Measurements from ENCODE around the gene NOLC1. TPM values are rescaled to one million over a fixed set of nuclear protein-coding genes. Genes with fewer than 3 reads are reported as not detected.

Gene NOLC1
- polyA plus RNA-seq, 2 donors = 25.4 to 46.5 TPM

DNA sequence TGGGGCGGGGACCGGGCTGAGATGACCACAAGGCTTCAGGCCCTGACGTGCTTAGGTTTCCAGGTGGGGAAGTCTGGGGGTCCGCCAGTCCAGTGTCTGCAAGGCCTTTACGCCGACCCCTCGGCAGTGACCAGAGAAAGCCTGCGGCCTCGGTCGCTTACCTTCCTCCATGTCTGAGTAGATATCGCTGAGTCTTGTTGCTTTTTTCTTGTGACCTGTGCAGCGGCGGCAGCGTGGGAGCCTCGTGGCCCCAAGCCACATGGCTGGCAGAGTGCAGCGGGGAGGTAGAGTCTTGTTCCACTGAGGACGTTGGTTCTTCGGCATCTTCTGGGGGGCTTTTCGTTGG is 329 bp downstream of the NOLC1 start:
- Histone ChIP-seq H3K36me3 (ENCODE audit: control insufficient read depth in 2 of 2, insufficient read depth in 2 of 2, low read length in 1 of 2) (peaks cover 11 to 17% of the 10 kb centered on the region in 2 donors), H3K9me3 (ENCODE audit: control insufficient read depth in 2 of 2, insufficient read depth in 1 of 2, low read depth in 1 of 2, low read length in 1 of 2) (no peaks in the 10 kb centered on the region), H3K27ac (ENCODE audit: low read depth in 2 of 2, low read length in 1 of 2) (peak overlapping the region; percentile 96 to 98), H3K27me3 (ENCODE audit: control insufficient read depth in 1 of 2, insufficient read depth in 2 of 2, low read length in 2 of 2) (no peaks in the 10 kb centered on the region), H3K4me1 (ENCODE audit: control insufficient read depth in 2 of 2, insufficient read depth in 2 of 2, low read length in 1 of 2) (no peaks in the 10 kb centered on the region), H3K4me3 (ENCODE audit: low read depth in 1 of 2, low read length in 2 of 2) (peak overlapping the region; percentile 83 to 95)
- 0 to 1% methylated on average over 19 of the region's 19 CpGs for WGBS, 2 donors

DNA sequence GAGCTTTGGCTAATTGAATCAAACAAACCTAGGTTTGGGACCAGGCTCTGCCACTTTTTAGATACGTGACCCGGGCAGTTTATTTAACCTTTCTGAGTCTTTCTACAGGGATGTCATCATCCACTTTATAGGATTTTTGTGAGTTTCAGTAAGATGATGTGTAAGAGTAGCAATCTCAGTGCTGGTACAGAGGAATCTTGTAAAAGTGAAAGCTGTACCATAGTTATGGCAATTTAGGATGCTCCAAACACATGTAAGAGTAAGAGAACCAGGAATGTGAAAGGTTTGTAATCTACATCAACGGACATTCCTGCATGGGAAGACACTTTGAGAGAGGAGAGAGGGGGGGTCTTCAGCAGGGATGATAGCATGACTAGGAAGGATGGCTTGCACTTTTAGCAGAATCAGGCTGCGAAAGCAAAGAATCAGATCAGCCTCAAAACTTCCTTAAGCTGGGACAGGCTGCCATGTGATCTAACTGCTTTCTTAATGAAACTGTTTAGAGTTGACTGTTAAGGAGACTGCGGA is 968 bp downstream of the NOLC1 start:
- H3K27ac ChIP-seq (ENCODE audit: low read depth in 2 of 2, low read length in 1 of 2) = peak overlapping the region in 1 of 2 donors; percentile 96
- H3K4me3 ChIP-seq (ENCODE audit: low read depth in 1 of 2, low read length in 2 of 2) = peak overlapping the region; percentile 83 to 95
- H3K4me1 ChIP-seq (ENCODE audit: control insufficient read depth in 2 of 2, insufficient read depth in 2 of 2, low read length in 1 of 2) = no peaks in the 10 kb centered on the region
- WGBS, 2 donors = 30 to 32% methylated on average over 5 of the region's 5 CpGs
- peaks cover 11 to 23% of the 10 kb centered on the region in 2 donors for H3K36me3 ChIP-seq (ENCODE audit: control insufficient read depth in 2 of 2, insufficient read depth in 2 of 2, low read length in 1 of 2)
- H3K9me3 ChIP-seq (ENCODE audit: control insufficient read depth in 2 of 2, insufficient read depth in 1 of 2, low read depth in 1 of 2, low read length in 1 of 2) = no peaks in the 10 kb centered on the region
- no peaks in the 10 kb centered on the region for H3K27me3 ChIP-seq (ENCODE audit: control insufficient read depth in 1 of 2, insufficient read depth in 2 of 2, low read length in 2 of 2)

DNA sequence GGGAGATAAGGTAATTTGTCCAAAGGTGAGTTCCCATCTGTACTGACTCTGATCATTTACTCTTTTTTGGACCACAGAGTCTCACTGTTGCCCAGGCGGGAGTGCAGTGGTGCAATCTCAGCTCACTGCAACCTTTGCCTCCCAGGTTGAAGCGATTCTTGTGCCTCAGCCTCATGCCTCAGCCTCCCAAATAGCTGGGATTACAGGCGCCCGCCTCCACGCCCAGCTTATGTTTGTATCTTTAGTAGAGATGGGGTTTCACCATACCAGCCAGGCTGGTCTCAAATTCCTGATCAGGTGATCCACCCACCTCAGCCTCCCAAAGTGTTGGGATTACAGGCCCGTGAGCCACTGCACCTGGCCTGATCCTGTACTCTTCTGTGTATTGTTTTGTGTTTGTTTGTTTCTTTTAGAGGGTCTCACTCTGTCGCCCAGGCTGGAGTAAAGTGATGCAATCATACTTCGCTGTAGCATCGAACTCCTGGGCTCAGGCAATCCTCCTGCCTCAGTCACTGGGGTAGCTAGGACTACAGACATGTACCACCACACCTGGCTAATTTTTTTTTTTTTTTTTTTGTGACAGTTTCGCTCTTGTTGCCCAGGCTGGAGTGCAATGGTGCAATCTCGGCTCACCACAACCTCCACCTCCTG is 2.4 kb downstream of the NOLC1 start:
- no peak overlapping the region for H3K4me3 ChIP-seq (ENCODE audit: low read depth in 1 of 2, low read length in 2 of 2)
- no peaks in the 10 kb centered on the region for H3K9me3 ChIP-seq (ENCODE audit: control insufficient read depth in 2 of 2, insufficient read depth in 1 of 2, low read depth in 1 of 2, low read length in 1 of 2)
- peaks cover 9 to 18% of the 10 kb centered on the region in 2 donors for H3K36me3 ChIP-seq (ENCODE audit: control insufficient read depth in 2 of 2, insufficient read depth in 2 of 2, low read length in 1 of 2)
- H3K27ac ChIP-seq (ENCODE audit: low read depth in 2 of 2, low read length in 1 of 2) = no peak overlapping the region
- no peaks in the 10 kb centered on the region for H3K27me3 ChIP-seq (ENCODE audit: control insufficient read depth in 1 of 2, insufficient read depth in 2 of 2, low read length in 2 of 2)
- 90 to 93% methylated on average over 11 of the region's 11 CpGs for WGBS, 2 donors
- no peaks in the 10 kb centered on the region for H3K4me1 ChIP-seq (ENCODE audit: control insufficient read depth in 2 of 2, insufficient read depth in 2 of 2, low read length in 1 of 2)

DNA sequence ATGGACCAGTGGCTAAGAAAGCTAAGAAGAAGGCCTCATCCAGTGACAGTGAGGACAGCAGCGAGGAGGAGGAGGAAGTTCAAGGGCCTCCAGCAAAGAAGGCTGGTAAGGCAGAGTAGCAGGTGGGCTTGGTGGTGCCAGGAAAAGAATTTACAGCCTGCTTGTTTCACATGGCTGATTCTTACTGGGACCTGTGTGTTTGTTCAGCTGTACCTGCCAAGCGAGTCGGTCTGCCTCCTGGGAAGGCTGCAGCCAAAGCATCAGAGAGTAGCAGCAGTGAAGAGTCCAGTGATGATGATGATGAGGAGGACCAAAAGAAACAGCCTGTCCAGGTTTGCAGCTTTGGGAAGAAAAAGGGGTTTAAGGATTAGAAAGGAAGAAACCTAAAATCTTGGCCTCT is 5.0 kb downstream of the NOLC1 start:
- H3K27me3 ChIP-seq (ENCODE audit: control insufficient read depth in 1 of 2, insufficient read depth in 2 of 2, low read length in 2 of 2) = no peaks in the 10 kb centered on the region
- H3K27ac ChIP-seq (ENCODE audit: low read depth in 2 of 2, low read length in 1 of 2) = no peak overlapping the region
- no peaks in the 10 kb centered on the region for H3K9me3 ChIP-seq (ENCODE audit: control insufficient read depth in 2 of 2, insufficient read depth in 1 of 2, low read depth in 1 of 2, low read length in 1 of 2)
- no peaks in the 10 kb centered on the region for H3K4me1 ChIP-seq (ENCODE audit: control insufficient read depth in 2 of 2, insufficient read depth in 2 of 2, low read length in 1 of 2)
- peaks cover 32 to 38% of the 10 kb centered on the region in 2 donors for H3K36me3 ChIP-seq (ENCODE audit: control insufficient read depth in 2 of 2, insufficient read depth in 2 of 2, low read length in 1 of 2)
- 72 to 82% methylated on average over 3 of the region's 3 CpGs for WGBS, 2 donors
- no peak overlapping the region for H3K4me3 ChIP-seq (ENCODE audit: low read depth in 1 of 2, low read length in 2 of 2)

DNA sequence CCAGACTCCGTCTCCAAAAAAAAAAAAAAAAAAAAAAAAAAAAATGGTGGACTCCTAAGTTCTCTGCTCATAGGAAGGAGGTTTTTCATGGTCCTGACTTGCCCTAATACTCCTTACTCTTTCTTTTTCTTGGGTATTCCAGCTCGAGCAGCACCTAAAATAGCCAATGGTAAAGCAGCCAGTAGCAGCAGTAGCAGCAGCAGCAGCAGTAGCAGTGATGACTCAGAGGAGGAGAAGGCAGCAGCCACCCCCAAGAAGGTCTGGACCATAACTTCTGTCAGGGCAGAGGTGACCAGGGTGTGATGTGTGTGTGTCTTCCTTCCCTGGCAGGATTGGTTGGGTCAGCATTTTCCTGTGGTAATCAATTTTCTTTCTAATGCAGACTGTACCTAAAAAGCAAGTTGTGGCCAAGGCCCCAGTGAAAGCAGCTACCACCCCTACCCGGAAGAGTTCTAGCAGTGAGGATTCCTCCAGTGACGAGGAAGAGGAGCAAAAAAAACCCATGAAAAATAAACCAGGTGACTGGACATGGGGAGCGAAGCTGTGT is 6.9 kb downstream of the NOLC1 start:
- H3K27me3 ChIP-seq (ENCODE audit: control insufficient read depth in 1 of 2, insufficient read depth in 2 of 2, low read length in 2 of 2) = no peaks in the 10 kb centered on the region
- WGBS, 2 donors = 91 to 92% methylated on average over 5 of the region's 5 CpGs

DNA sequence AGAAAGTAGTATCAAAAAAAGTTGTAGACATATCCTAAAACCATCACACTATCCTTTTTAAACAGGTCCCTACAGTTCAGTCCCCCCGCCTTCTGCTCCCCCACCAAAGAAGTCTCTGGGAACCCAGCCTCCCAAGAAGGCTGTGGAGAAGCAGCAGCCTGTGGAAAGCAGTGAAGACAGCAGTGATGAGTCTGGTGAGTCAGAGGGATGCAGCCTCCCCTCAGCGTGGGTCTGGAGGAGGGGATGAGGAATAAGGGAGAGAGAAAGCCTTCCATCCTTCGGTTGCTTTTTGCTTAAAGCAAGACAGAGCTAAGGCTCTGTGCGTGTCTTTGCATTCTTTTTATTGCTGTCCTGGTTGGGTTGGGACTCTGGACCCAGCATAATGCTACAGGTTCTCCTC is 7.6 kb downstream of the NOLC1 start:
- H3K4me3 ChIP-seq (ENCODE audit: low read depth in 1 of 2, low read length in 2 of 2) = no peak overlapping the region
- 94 to 98% methylated on average over 4 of the region's 4 CpGs for WGBS, 2 donors
- H3K9me3 ChIP-seq (ENCODE audit: control insufficient read depth in 2 of 2, insufficient read depth in 1 of 2, low read depth in 1 of 2, low read length in 1 of 2) = no peaks in the 10 kb centered on the region
- no peaks in the 10 kb centered on the region for H3K4me1 ChIP-seq (ENCODE audit: control insufficient read depth in 2 of 2, insufficient read depth in 2 of 2, low read length in 1 of 2)
- H3K27ac ChIP-seq (ENCODE audit: low read depth in 2 of 2, low read length in 1 of 2) = no peak overlapping the region
- H3K27me3 ChIP-seq (ENCODE audit: control insufficient read depth in 1 of 2, insufficient read depth in 2 of 2, low read length in 2 of 2) = no peaks in the 10 kb centered on the region
- peaks cover 37 to 41% of the 10 kb centered on the region in 2 donors for H3K36me3 ChIP-seq (ENCODE audit: control insufficient read depth in 2 of 2, insufficient read depth in 2 of 2, low read length in 1 of 2)

More for the DNA sequence above, 6.9 kb downstream of the NOLC1 start:
- Histone ChIP-seq H3K4me3 (ENCODE audit: low read depth in 1 of 2, low read length in 2 of 2) (no peak overlapping the region), H3K9me3 (ENCODE audit: control insufficient read depth in 2 of 2, insufficient read depth in 1 of 2, low read depth in 1 of 2, low read length in 1 of 2) (no peaks in the 10 kb centered on the region), H3K27ac (ENCODE audit: low read depth in 2 of 2, low read length in 1 of 2) (no peak overlapping the region), H3K36me3 (ENCODE audit: control insufficient read depth in 2 of 2, insufficient read depth in 2 of 2, low read length in 1 of 2) (peaks cover 37 to 41% of the 10 kb centered on the region in 2 donors), H3K4me1 (ENCODE audit: control insufficient read depth in 2 of 2, insufficient read depth in 2 of 2, low read length in 1 of 2) (no peaks in the 10 kb centered on the region)

DNA sequence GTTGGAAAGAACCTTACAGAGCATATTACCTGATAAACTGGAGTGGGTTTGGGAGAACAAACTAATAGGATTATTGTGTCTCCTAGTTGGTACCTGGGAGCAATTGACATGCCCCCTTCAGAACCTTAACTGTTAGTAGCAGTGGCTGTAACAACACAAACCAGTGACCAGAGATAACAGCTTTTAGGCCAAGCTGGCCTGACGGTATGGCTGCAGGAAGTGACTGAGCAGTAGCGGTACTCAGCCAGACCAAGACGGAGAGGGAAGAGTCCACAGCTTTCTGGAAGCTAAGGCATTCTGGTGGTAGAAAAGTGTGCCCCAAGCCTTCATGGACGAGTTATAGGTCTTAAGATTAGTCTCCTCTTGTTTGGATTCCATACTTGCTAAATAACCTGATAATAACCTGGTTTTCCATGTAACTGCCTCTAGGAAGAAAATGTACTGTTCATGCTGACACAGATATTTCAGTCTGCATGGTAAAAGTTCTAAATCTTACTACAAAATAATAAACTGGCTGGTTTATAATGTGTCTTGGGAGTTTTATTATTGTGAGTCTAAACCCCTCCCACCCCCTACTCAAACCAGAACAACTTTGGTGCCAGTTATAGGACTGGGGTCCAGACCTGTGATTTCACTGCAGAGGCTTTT is 11.3 kb downstream of the NOLC1 start:
- Histone ChIP-seq H3K4me1 (ENCODE audit: control insufficient read depth in 2 of 2, insufficient read depth in 2 of 2, low read length in 1 of 2) (no peaks in the 10 kb centered on the region), H3K4me3 (ENCODE audit: low read depth in 1 of 2, low read length in 2 of 2) (no peak overlapping the region), H3K36me3 (ENCODE audit: control insufficient read depth in 2 of 2, insufficient read depth in 2 of 2, low read length in 1 of 2) (peaks cover 29 to 32% of the 10 kb centered on the region in 2 donors), H3K9me3 (ENCODE audit: control insufficient read depth in 2 of 2, insufficient read depth in 1 of 2, low read depth in 1 of 2, low read length in 1 of 2) (no peaks in the 10 kb centered on the region), H3K27me3 (ENCODE audit: control insufficient read depth in 1 of 2, insufficient read depth in 2 of 2, low read length in 2 of 2) (no peaks in the 10 kb centered on the region), H3K27ac (ENCODE audit: low read depth in 2 of 2, low read length in 1 of 2) (no peak overlapping the region)
- 69 to 73% methylated on average over 4 of the region's 4 CpGs for WGBS, 2 donors

DNA sequence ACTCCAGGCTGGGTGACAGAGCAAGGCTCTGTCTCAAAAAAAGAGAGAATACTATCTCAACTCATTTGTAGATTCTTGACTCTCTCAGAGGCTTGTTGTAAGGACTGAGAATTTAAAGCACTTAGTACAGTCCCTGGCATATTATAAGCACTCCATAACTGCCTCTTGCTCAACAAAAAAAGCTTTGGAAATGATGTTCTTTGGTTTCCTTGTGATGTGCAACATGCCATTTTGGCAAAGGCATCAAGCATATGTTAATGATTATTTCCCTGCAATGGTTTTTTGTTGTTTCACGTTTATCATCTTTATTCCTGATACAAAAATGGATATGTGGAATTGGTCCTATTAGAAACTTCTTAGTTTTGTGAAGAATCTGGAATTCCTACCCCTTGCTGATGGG is 15.7 kb downstream of the NOLC1 start:
- H3K27me3 ChIP-seq (ENCODE audit: control insufficient read depth in 1 of 2, insufficient read depth in 2 of 2, low read length in 2 of 2) = no peaks in the 10 kb centered on the region
- no peaks in the 10 kb centered on the region for H3K9me3 ChIP-seq (ENCODE audit: control insufficient read depth in 2 of 2, insufficient read depth in 1 of 2, low read depth in 1 of 2, low read length in 1 of 2)
- 38 to 39% methylated on average over 1 of the region's 1 CpG for WGBS, 2 donors
- H3K4me3 ChIP-seq (ENCODE audit: low read depth in 1 of 2, low read length in 2 of 2) = no peak overlapping the region
- peaks cover 3 to 5% of the 10 kb centered on the region in 2 donors for H3K36me3 ChIP-seq (ENCODE audit: control insufficient read depth in 2 of 2, insufficient read depth in 2 of 2, low read length in 1 of 2)
- no peaks in the 10 kb centered on the region for H3K4me1 ChIP-seq (ENCODE audit: control insufficient read depth in 2 of 2, insufficient read depth in 2 of 2, low read length in 1 of 2)
- H3K27ac ChIP-seq (ENCODE audit: low read depth in 2 of 2, low read length in 1 of 2) = no peak overlapping the region

DNA sequence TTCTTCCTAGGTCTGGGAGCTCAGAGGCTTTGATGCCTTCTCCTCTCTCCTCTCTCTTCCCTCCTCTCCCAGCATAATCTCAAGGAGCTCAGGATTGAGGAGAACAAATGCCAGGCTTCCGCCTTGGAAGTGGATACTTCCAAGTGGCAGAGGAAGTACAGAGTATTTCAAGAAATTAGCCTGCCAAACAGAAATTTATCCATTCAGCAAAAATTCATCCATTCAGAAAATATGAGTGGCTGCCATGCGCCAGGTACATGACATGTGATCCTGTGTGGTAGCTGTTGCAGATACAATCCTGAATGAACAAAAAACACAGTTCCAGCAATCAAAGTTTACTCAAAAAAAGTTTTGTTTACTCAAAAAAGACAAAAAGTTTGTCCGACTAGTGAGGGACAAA is 18.4 kb downstream of the NOLC1 start:
- Histone ChIP-seq H3K9me3 (ENCODE audit: control insufficient read depth in 2 of 2, insufficient read depth in 1 of 2, low read depth in 1 of 2, low read length in 1 of 2) (no peaks in the 10 kb centered on the region), H3K4me3 (ENCODE audit: low read depth in 1 of 2, low read length in 2 of 2) (no peak overlapping the region), H3K4me1 (ENCODE audit: control insufficient read depth in 2 of 2, insufficient read depth in 2 of 2, low read length in 1 of 2) (no peaks in the 10 kb centered on the region), H3K27me3 (ENCODE audit: control insufficient read depth in 1 of 2, insufficient read depth in 2 of 2, low read length in 2 of 2) (no peaks in the 10 kb centered on the region), H3K36me3 (ENCODE audit: control insufficient read depth in 2 of 2, insufficient read depth in 2 of 2, low read length in 1 of 2) (no peaks in the 10 kb centered on the region), H3K27ac (ENCODE audit: low read depth in 2 of 2, low read length in 1 of 2) (no peak overlapping the region)
- 60 to 73% methylated on average over 3 of the region's 3 CpGs for WGBS, 2 donors
